ENCODE measurements around the gene TMEM186. TPM values are rescaled to one million over a fixed set of nuclear protein-coding genes. Genes with fewer than 3 reads are reported as not detected.

The TMEM186 gene
- total and polyA plus RNA-seq, 2 of the 8 experiments (the other 6 are each of a cell fraction or from before 2014, with no cell fraction given) = 13.1 TPM

- H4K20me1 ChIP-seq (replicated peaks in 1 of 2; ENCODE audit: control insufficient read depth in 1 of 2, insufficient read depth in 2 of 2, low read length in 2 of 2) = peaks cover 0 to 6% of the 10 kb centered on the region in 2 experiments
- CTCF ChIA-PET (ENCODE audit: partially characterized antibody) = interaction anchor here (0.9 kb wide), 1 partner anchor 45 kb away, joined by 3 read pairs; no protein-coding TSS in a partner anchor
- no peak for DNase-seq (ENCODE audit: low read depth in 1 of 2, low spot score in 2 of 2)
Observed at GRCh38 chr16:8818504-8819270, 21.2 kb upstream of the TMEM186 start.

More at GRCh38 chr16:8818504-8819270, 21.2 kb upstream of the TMEM186 start:
- Histone ChIP-seq H2AFZ (ENCODE audit: low read length) (no peak overlapping the region), H3K9me3 (ENCODE audit: insufficient read depth in 2 of 2, low read depth in 1 of 2, low read length in 1 of 2) (no peaks in the 10 kb centered on the region), H3K79me2 (ENCODE audit: control insufficient read depth in 1 of 2, insufficient read depth in 2 of 2, low read length in 2 of 2) (no peaks in the 10 kb centered on the region), H3K56ac (replicated peaks; ENCODE audit: insufficient read length, low read depth, low read length) (no peak overlapping the region), H2AK5ac (ENCODE audit: low read depth, low read length) (no peak overlapping the region), H4K91ac (replicated peaks; ENCODE audit: insufficient read length, low read length) (no peak overlapping the region), H3K4me2 (ENCODE audit: insufficient read depth in 1 of 2, low read depth in 2 of 2, low read length in 2 of 2) (no peak overlapping the region), H3K4me3 (ENCODE audit: extremely low read depth in 1 of 4, insufficient read depth in 2 of 4, low read depth in 3 of 4, low read length in 4 of 4) (no peak overlapping the region), H3K14ac (ENCODE audit: insufficient read length) (no peak overlapping the region), H2BK5ac (ENCODE audit: low read depth, low read length) (no peak overlapping the region), H3K4me1 (replicated peaks in 1 of 4; ENCODE audit: control insufficient read depth in 3 of 4, insufficient read depth in 4 of 4, low read length in 3 of 4) (peaks cover 0 to 5% (median 1%) of the 10 kb centered on the region in 4 experiments; a peak in 3 of 7 replicates), H2BK20ac (ENCODE audit: low read length) (no peak overlapping the region), H4K5ac (ENCODE audit: insufficient read length, low read depth, low read length) (no peak overlapping the region), H4K8ac (ENCODE audit: extremely low read depth, insufficient read depth, low read length) (no peak overlapping the region), H3K27me3 (replicated peaks in 1 of 4; ENCODE audit: control insufficient read depth in 3 of 4, extremely low read depth in 1 of 4, insufficient read depth in 3 of 4, low read length in 3 of 4) (no peaks in the 10 kb centered on the region), H3K18ac (ENCODE audit: extremely low read depth, low read length) (no peak overlapping the region), H3K79me1 (ENCODE audit: low read depth, low read length) (no peaks in the 10 kb centered on the region; the same call in 1 of the 2 replicates), H3K23ac (ENCODE audit: insufficient read length) (no peak overlapping the region), H3K4ac (replicated peaks; ENCODE audit: insufficient read length, low read depth, low read length) (no peak overlapping the region), H2BK120ac (replicated peaks; ENCODE audit: low read depth, low read length) (no peak overlapping the region), H3K9ac (replicated peaks in 1 of 4; ENCODE audit: extremely low read depth in 1 of 4, low read depth in 3 of 4, low read length in 3 of 4) (peak overlapping the region in 1 of 4 experiments; percentile 31; a peak in 2 of 7 replicates), H3K27ac (ENCODE audit: low read depth, low read length) (no peak overlapping the region), H2BK12ac (ENCODE audit: low read depth, low read length) (no peak overlapping the region), H3K36me3 (ENCODE audit: control insufficient read depth in 2 of 4, insufficient read depth in 4 of 4, low read length in 3 of 4) (peaks cover 13 to 54% (median 34%) of the 10 kb centered on the region in 4 experiments), H3K23me2 (ENCODE audit: low read depth, low read length) (no peaks in the 10 kb centered on the region), H2BK15ac (ENCODE audit: low read length) (no peak overlapping the region)
- FAIRE-seq = no peak
- WGBS, 2 experiments (ENCODE audit: extremely low coverage in 1 of 2, insufficient coverage in 1 of 2, insufficient read length in 1 of 2, insufficient replicate concordance in 2 of 2, low coverage in 1 of 2, low lambda C conversion rate in 2 of 2, missing lambda C conversion rate in 1 of 2) = 94% methylated on average over 10 of the region's 10 CpGs; no CpG with 5 or more reads in 1 of the 2 experiments
- POLR2A ChIA-PET (ENCODE audit: partially characterized antibody) = interaction anchor here (0.7 to 5.8 kb wide), 7 partner anchors 9 to 180 kb away, joined by 3 to 54 read pairs (median 3); no protein-coding TSS in a partner anchor

Measured in H1 (cell line).